Peyer's patch (tissue), 4 donors: Measurements from ENCODE around the gene TK2. TPM values are rescaled to one million over a fixed set of nuclear protein-coding genes. Genes with fewer than 3 reads are reported as not detected.
"Not testable (repeated sequence)": the region's sequence is repeated elsewhere in the genome, so short reads cannot be mapped to it uniquely, and the experiment has no call there.

Experiments
- DNase-seq, 3 donors: peaks; one replicate each; pipeline ENCODE4 v3.0.0-alpha.2; 2017 to 2019
- H3K27ac ChIP-seq, 4 donors: fragments of 200-600 bp; sonication (generic); one replicate each; pipeline ENCODE4 v1.5.1; 2016 to 2019
- H3K27me3 ChIP-seq, 2 donors: fragments of 200-600 bp; sonication (generic); one replicate each; pipeline ENCODE4 v1.5.1; 2019
- H3K36me3 ChIP-seq, 3 donors: fragments of 200-600 bp; sonication (generic); one replicate each; pipeline ENCODE4 v1.5.1; 2016 to 2019
- H3K4me1 ChIP-seq, 4 donors: fragments of 200-600 bp; sonication (generic); one replicate each; pipeline ENCODE4 v1.5.1; 2016 to 2019
- H3K4me3 ChIP-seq, 4 donors: fragments of 200-600 bp; sonication (generic); 1 replicate in 3 of 4; 2 replicates in 1 of 4; pipeline ENCODE4 v1.5.1; 2016 to 2019; ENCODE audit warnings: mild to moderate bottlenecking in 1 of 4
- H3K9me3 ChIP-seq, 4 donors: fragments of 200-600 bp; sonication (generic); one replicate each; pipeline ENCODE4 v1.5.1; 2016 to 2019; ENCODE audit warnings: mild to moderate bottlenecking in 1 of 4
- POLR2A ChIP-seq, 2 donors: fragments of 450-650 bp; IDR thresholded peaks; one replicate each; pipeline ENCODE4 v1.5.1; 2017; ENCODE audit warnings: antibody characterized with exemption in 2 of 2, mild to moderate bottlenecking in 2 of 2, moderate library complexity in 2 of 2
- total RNA-seq, 4 donors: library from RNA; depleted of rRNA; stranded (reverse); fragments of >200 nt; gene quantifications; one replicate each; pipeline ENCODE4 v1.1.0, GENCODE V29; 2016
- TF ChIP-seq, protein P1 (sequence below), 6 experiments: fragments of 450-650 bp in 4 of 6; fragments of 200-600 bp in 2 of 6; sonication (generic) in 1 of 6; IDR thresholded peaks; one replicate each; pipeline ENCODE4 v1.5.1; 2017 to 2019; ENCODE audit warnings: antibody characterized with exemption in 6 of 6, mild to moderate bottlenecking in 3 of 6, moderate library complexity in 1 of 6

TK2 gene
- total RNA-seq, 4 donors from 2014 or later: 22.8 to 33.1 (median 27.1) TPM

DNA sequence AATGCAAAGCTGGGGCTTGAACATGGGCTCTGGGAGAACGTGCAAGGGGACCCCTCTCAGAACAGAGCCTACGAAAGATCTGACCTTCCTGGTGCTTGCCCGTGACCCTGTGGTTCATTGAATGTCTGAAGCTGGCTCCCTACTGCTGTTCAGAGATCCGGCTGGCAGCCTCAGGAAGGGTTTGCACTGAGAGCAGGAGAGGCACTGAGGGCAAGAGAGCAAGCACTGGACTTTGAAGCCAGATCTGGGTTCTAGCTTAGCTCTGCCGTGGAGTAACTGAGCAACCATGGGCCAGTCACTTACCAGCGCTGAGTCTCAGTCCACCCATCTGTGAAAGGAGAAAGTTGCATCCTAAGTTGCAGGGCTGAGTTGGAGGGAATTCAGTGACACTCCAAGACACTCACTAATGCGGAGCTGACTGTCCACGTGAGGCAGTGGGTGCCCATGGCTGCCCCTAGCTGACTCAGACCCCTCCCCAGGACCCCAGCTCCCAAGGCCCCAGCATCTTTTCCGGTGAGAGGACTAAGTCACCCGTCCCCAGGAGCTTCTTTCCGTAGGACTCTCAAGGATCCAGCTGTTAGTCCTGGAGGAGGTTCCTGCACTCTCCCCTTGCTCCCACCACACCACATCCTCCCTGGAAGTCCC is 81.5 kb downstream of the TK2 start:
- DNase-seq: peak in 1 of 3 donors; percentile 29
- TF ChIP-seq POLR2A (IDR thresholded peaks at IDR 0.05): no peak
- TF ChIP-seq, protein P1, sequence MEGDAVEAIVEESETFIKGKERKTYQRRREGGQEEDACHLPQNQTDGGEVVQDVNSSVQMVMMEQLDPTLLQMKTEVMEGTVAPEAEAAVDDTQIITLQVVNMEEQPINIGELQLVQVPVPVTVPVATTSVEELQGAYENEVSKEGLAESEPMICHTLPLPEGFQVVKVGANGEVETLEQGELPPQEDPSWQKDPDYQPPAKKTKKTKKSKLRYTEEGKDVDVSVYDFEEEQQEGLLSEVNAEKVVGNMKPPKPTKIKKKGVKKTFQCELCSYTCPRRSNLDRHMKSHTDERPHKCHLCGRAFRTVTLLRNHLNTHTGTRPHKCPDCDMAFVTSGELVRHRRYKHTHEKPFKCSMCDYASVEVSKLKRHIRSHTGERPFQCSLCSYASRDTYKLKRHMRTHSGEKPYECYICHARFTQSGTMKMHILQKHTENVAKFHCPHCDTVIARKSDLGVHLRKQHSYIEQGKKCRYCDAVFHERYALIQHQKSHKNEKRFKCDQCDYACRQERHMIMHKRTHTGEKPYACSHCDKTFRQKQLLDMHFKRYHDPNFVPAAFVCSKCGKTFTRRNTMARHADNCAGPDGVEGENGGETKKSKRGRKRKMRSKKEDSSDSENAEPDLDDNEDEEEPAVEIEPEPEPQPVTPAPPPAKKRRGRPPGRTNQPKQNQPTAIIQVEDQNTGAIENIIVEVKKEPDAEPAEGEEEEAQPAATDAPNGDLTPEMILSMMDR (IDR thresholded peaks at IDR 0.05): no peak

GRCh38 chr16:66467611-66468010 is 82.3 kb downstream of the TK2 start:
- Histone ChIP-seq H3K27ac (no peak overlapping the region), H3K4me1 (no peaks in the 10 kb centered on the region), H3K36me3 (no peaks in the 10 kb centered on the region), H3K27me3 (no peaks in the 10 kb centered on the region), H3K9me3 (no peaks in the 10 kb centered on the region), H3K4me3 (no peak overlapping the region)
- TF ChIP-seq, protein P1 (IDR thresholded peaks at IDR 0.05): no peak
- no peak for TF ChIP-seq POLR2A (IDR thresholded peaks at IDR 0.05)
- DNase-seq: peak in 1 of 3 donors; percentile 8

More for the DNA sequence above, 81.5 kb downstream of the TK2 start:
- H3K4me1 ChIP-seq: no peaks in the 10 kb centered on the region
- no peak overlapping the region for H3K27ac ChIP-seq
- H3K27me3 ChIP-seq: no peaks in the 10 kb centered on the region
- no peaks in the 10 kb centered on the region for H3K36me3 ChIP-seq
- no peaks in the 10 kb centered on the region for H3K9me3 ChIP-seq
- no peak overlapping the region for H3K4me3 ChIP-seq

GRCh38 chr16:66466636-66467035 is 83.3 kb downstream of the TK2 start:
- not testable (repeated sequence) for H3K27me3 ChIP-seq, H3K36me3 ChIP-seq, H3K9me3 ChIP-seq, H3K4me1 ChIP-seq, H3K27ac ChIP-seq, H3K4me3 ChIP-seq
- DNase-seq: peak in 1 of 3 donors; percentile 23

GRCh38 chr16:66465946-66466345 is 84.0 kb downstream of the TK2 start:
- H3K4me1 ChIP-seq, H3K4me3 ChIP-seq, H3K27me3 ChIP-seq, H3K27ac ChIP-seq, H3K9me3 ChIP-seq, H3K36me3 ChIP-seq: not testable (repeated sequence)
- DNase-seq: peak in 1 of 3 donors; percentile 15

GRCh38 chr16:66462912-66463311 is 87.0 kb downstream of the TK2 start:
- no peak for TF ChIP-seq POLR2A (IDR thresholded peaks at IDR 0.05)
- TF ChIP-seq, protein P1 (IDR thresholded peaks at IDR 0.05): no peak
- Histone ChIP-seq H3K9me3 (no peaks in the 10 kb centered on the region), H3K36me3 (no peaks in the 10 kb centered on the region), H3K4me3 (no peak overlapping the region), H3K27me3 (no peaks in the 10 kb centered on the region), H3K4me1 (no peaks in the 10 kb centered on the region), H3K27ac (no peak overlapping the region)
- DNase-seq: no peak

GRCh38 chr16:66460703-66461102 is 89.2 kb downstream of the TK2 start:
- TF ChIP-seq, protein P1 (IDR thresholded peaks at IDR 0.05): no peak
- no peak for TF ChIP-seq POLR2A (IDR thresholded peaks at IDR 0.05)
- DNase-seq: no peak
- no peak overlapping the region for H3K27ac ChIP-seq
- no peaks in the 10 kb centered on the region for H3K27me3 ChIP-seq
- no peaks in the 10 kb centered on the region for H3K9me3 ChIP-seq
- no peak overlapping the region for H3K4me3 ChIP-seq
- H3K36me3 ChIP-seq: no peaks in the 10 kb centered on the region
- no peaks in the 10 kb centered on the region for H3K4me1 ChIP-seq

- no peaks in the 10 kb centered on the region for H3K4me1 ChIP-seq
- peak in 1 of 3 donors; percentile 10 for DNase-seq
- H3K27ac ChIP-seq: no peak overlapping the region
- no peaks in the 10 kb centered on the region for H3K27me3 ChIP-seq
- H3K36me3 ChIP-seq: no peaks in the 10 kb centered on the region
- no peak for TF ChIP-seq POLR2A (IDR thresholded peaks at IDR 0.05)
- TF ChIP-seq, protein P1 (IDR thresholded peaks at IDR 0.05): no peak
- H3K9me3 ChIP-seq: no peaks in the 10 kb centered on the region
- H3K4me3 ChIP-seq: no peak overlapping the region
Measured at GRCh38 chr16:66459878-66460277, 90.0 kb downstream of the TK2 start.
